Activated CD4-positive, alpha-beta T cell treated with anti-CD3 and anti-CD28 coated beads, Interleukin-10, Interleukin-2, amounts not matched to agents 100 ng/mL and 50 ng/mL, durations not matched to agents 16 hours and 8 hours (primary cell): ENCODE measurements around the gene PRRC2B.
"Not testable (repeated sequence)": the region's sequence is repeated elsewhere in the genome, so short reads cannot be mapped to it uniquely, and the experiment has no call there.

Source experiments
- DNase-seq: peaks from one replicate; pipeline ENCODE4 v3.0.0-alpha.2; 2020

The PRRC2B gene

GRCh38 chr9:131393622-131394463 is at the start of gene PRRC2B:
Gene PRRC2B (plus strand): TSS chr9:131394086. CDS start chr9:131430145, 36,059 bp downstream.
- DNase-seq, result peak; percentile 90

GRCh38 chr9:131344931-131345535 is 48.9 kb upstream of the PRRC2B start:
- not testable (repeated sequence) for DNase-seq

- DNase-seq, result no peak
Measured at GRCh38 chr9:131346559-131346958, 47.3 kb upstream of the PRRC2B start.

- DNase-seq, result no peak
Measured at GRCh38 chr9:131347376-131348020, 46.4 kb upstream of the PRRC2B start.

- no peak for DNase-seq
Measured at GRCh38 chr9:131348631-131349521, 45.0 kb upstream of the PRRC2B start.

- no peak for DNase-seq
Measured at GRCh38 chr9:131349522-131349880, 44.4 kb upstream of the PRRC2B start.

- peak; percentile 88 for DNase-seq
Measured at GRCh38 chr9:131349881-131350563, 43.9 kb upstream of the PRRC2B start.

GRCh38 chr9:131356479-131356878 is 37.4 kb upstream of the PRRC2B start:
- not testable (repeated sequence) for DNase-seq

- no peak for DNase-seq
Measured at GRCh38 chr9:131358556-131358955, 35.3 kb upstream of the PRRC2B start.

- peak; percentile 26 for DNase-seq
Measured at GRCh38 chr9:131361202-131361833, 32.6 kb upstream of the PRRC2B start.

- DNase-seq, result no peak
Measured at GRCh38 chr9:131365546-131365945, 28.3 kb upstream of the PRRC2B start.

- no peak for DNase-seq
Measured at GRCh38 chr9:131366761-131367401, 27.0 kb upstream of the PRRC2B start.

GRCh38 chr9:131367450-131367849 is 26.4 kb upstream of the PRRC2B start:
- DNase-seq, result no peak

- DNase-seq, result no peak
Measured at GRCh38 chr9:131370638-131371037, 23.2 kb upstream of the PRRC2B start.

GRCh38 chr9:131372599-131372973 is 21.3 kb upstream of the PRRC2B start:
- not testable (repeated sequence) for DNase-seq

- not testable (repeated sequence) for DNase-seq
Measured at GRCh38 chr9:131374638-131375037, 19.2 kb upstream of the PRRC2B start.

GRCh38 chr9:131379056-131379455 is 14.8 kb upstream of the PRRC2B start:
- DNase-seq, result no peak

GRCh38 chr9:131382850-131383729 is 10.8 kb upstream of the PRRC2B start:
- DNase-seq, result no peak

- DNase-seq, result no peak
Measured at GRCh38 chr9:131385296-131385695, 8.6 kb upstream of the PRRC2B start.

- DNase-seq, result no peak
Measured at GRCh38 chr9:131386281-131386680, 7.6 kb upstream of the PRRC2B start.
